Measurements from ENCODE around the gene CAB39.

GRCh38 chr2:230869914-230870543 lies 157.4 kb downstream of the CAB39 start:
- TF ChIP-seq FOSL2 (IDR thresholded peaks at IDR 0.05; ENCODE audit: borderline replicate concordance, low read depth) (no peak), MAX (IDR thresholded peaks at IDR 0.05; ENCODE audit: low read depth) (no peak), RAD21 (IDR thresholded peaks at IDR 0.05; ENCODE audit: low read length) (no peak), CTCF (IDR thresholded peaks at IDR 0.05) (no peak), TEAD4 (IDR thresholded peaks at IDR 0.05; ENCODE audit: borderline replicate concordance, insufficient read depth) (no peak), POLR2AphosphoS5 (IDR thresholded peaks at IDR 0.05; ENCODE audit: low read depth, low read length) (no peak)

Data from SK-N-SH (cell line).